ENCODE results near the gene TNRC18.

TNRC18 gene

GRCh38 chr7:5303591-5304505 is 119.8 kb downstream of the TNRC18 start:
- Histone ChIP-seq H3K4me2 (ENCODE audit: insufficient read depth, low read length) (no peak overlapping the region), H3K27me3 (ENCODE audit: insufficient read depth, low read length, poor library complexity) (no peaks in the 10 kb centered on the region), H4K20me1 (ENCODE audit: insufficient read depth, low read length) (no peaks in the 10 kb centered on the region), H3K27ac (ENCODE audit: low read length) (no peak overlapping the region), H3K9ac (ENCODE audit: low read depth, low read length) (no peak overlapping the region), H3K4me1 (ENCODE audit: insufficient read depth, low read length) (no peaks in the 10 kb centered on the region), H3K79me2 (ENCODE audit: insufficient read depth, low read length) (no peaks in the 10 kb centered on the region), H2AFZ (ENCODE audit: low read depth, low read length) (no peak overlapping the region), H3K4me3 (ENCODE audit: low read depth in 1 of 2, low read length in 2 of 2) (no peak overlapping the region), H3K36me3 (ENCODE audit: insufficient read depth, low read length) (peaks cover 7% of the 10 kb centered on the region), H3K9me3 (ENCODE audit: insufficient read depth, low read length, severe bottlenecking) (no peaks in the 10 kb centered on the region)
- no peak for TF ChIP-seq CTCF (IDR thresholded peaks at IDR 0.05; ENCODE audit: borderline replicate concordance, extremely low read depth, low read length, poor library complexity, severe bottlenecking)
- TF ChIP-seq EZH2 (IDR thresholded peaks at IDR 0.05; ENCODE audit: borderline replicate concordance, low read depth, low read length, severe bottlenecking), result no peak
- DNase-seq (no peak), ATAC-seq (ENCODE audit: insufficient read depth, low read depth) (no peak)

GRCh38 chr7:5303061-5303460 is 120.6 kb downstream of the TNRC18 start:
- DNase-seq (no peak), ATAC-seq (ENCODE audit: insufficient read depth, low read depth) (no peak; the same call in 2 of the 3 replicates)
- TF ChIP-seq CTCF (IDR thresholded peaks at IDR 0.05; ENCODE audit: borderline replicate concordance, extremely low read depth, low read length, poor library complexity, severe bottlenecking) (no peak), EZH2 (IDR thresholded peaks at IDR 0.05; ENCODE audit: borderline replicate concordance, low read depth, low read length, severe bottlenecking) (no peak)
- Histone ChIP-seq H3K9me3 (ENCODE audit: insufficient read depth, low read length, severe bottlenecking) (no peaks in the 10 kb centered on the region), H3K4me1 (ENCODE audit: insufficient read depth, low read length) (peaks cover 7% of the 10 kb centered on the region), H3K27ac (ENCODE audit: low read length) (no peak overlapping the region), H3K4me2 (ENCODE audit: insufficient read depth, low read length) (no peak overlapping the region), H3K4me3 (ENCODE audit: low read depth in 1 of 2, low read length in 2 of 2) (no peak overlapping the region), H3K9ac (ENCODE audit: low read depth, low read length) (no peak overlapping the region), H4K20me1 (ENCODE audit: insufficient read depth, low read length) (no peaks in the 10 kb centered on the region), H3K36me3 (ENCODE audit: insufficient read depth, low read length) (peaks cover 5% of the 10 kb centered on the region), H3K79me2 (ENCODE audit: insufficient read depth, low read length) (no peaks in the 10 kb centered on the region), H2AFZ (ENCODE audit: low read depth, low read length) (no peak overlapping the region), H3K27me3 (ENCODE audit: insufficient read depth, low read length, poor library complexity) (no peaks in the 10 kb centered on the region)

- Histone ChIP-seq H3K79me2 (ENCODE audit: insufficient read depth, low read length) (no peaks in the 10 kb centered on the region), H3K9me3 (ENCODE audit: insufficient read depth, low read length, severe bottlenecking) (no peaks in the 10 kb centered on the region), H2AFZ (ENCODE audit: low read depth, low read length) (no peak overlapping the region), H3K27me3 (ENCODE audit: insufficient read depth, low read length, poor library complexity) (no peaks in the 10 kb centered on the region), H3K36me3 (ENCODE audit: insufficient read depth, low read length) (0 out of 2 replicates have a peak, but pooled peaks cover under 1% of the 10 kb centered on the region), H3K4me2 (ENCODE audit: insufficient read depth, low read length) (no peak overlapping the region), H4K20me1 (ENCODE audit: insufficient read depth, low read length) (no peaks in the 10 kb centered on the region), H3K4me3 (ENCODE audit: low read depth in 1 of 2, low read length in 2 of 2) (no peak overlapping the region), H3K9ac (ENCODE audit: low read depth, low read length) (no peak overlapping the region), H3K4me1 (ENCODE audit: insufficient read depth, low read length) (peaks cover 12% of the 10 kb centered on the region), H3K27ac (ENCODE audit: low read length) (no peak overlapping the region)
- ATAC-seq (ENCODE audit: insufficient read depth, low read depth) (no peak), DNase-seq (no peak)
- no peak for TF ChIP-seq CTCF (IDR thresholded peaks at IDR 0.05; ENCODE audit: borderline replicate concordance, extremely low read depth, low read length, poor library complexity, severe bottlenecking)
- TF ChIP-seq EZH2 (IDR thresholded peaks at IDR 0.05; ENCODE audit: borderline replicate concordance, low read depth, low read length, severe bottlenecking), result no peak
Observed at GRCh38 chr7:5302577-5302976, 121.1 kb downstream of the TNRC18 start.

Data from DND-41 (cell line).